NCI-H345 (cell line): ENCODE data around the gene PIK3R1.
A peak's percentile ranks its signal among the peaks of the same experiment; 100 is the strongest.

Experiments
- DNase-seq: peaks from one replicate; lab custom pipeline; 2025; lab: John Stamatoyannopoulos, UW

Gene PIK3R1

GRCh38 chr5:68215208-68215897 lies at the start of gene PIK3R1:
Gene PIK3R1 (plus strand): TSS chr5:68215756. CDS start chr5:68226676, 10,920 bp downstream.
- DNase-seq, result peak; percentile 93

GRCh38 chr5:68167195-68167651 lies 48.3 kb upstream of the PIK3R1 start:
- no peak for DNase-seq

- no peak for DNase-seq
Measured at GRCh38 chr5:68169903-68170302, 45.7 kb upstream of the PIK3R1 start.

- DNase-seq, result no peak
Measured at GRCh38 chr5:68170826-68171558, 44.6 kb upstream of the PIK3R1 start.

GRCh38 chr5:68172314-68172713 lies 43.2 kb upstream of the PIK3R1 start:
- no peak for DNase-seq

GRCh38 chr5:68173007-68173406 lies 42.5 kb upstream of the PIK3R1 start:
- DNase-seq, result no peak

GRCh38 chr5:68176253-68176652 lies 39.3 kb upstream of the PIK3R1 start:
- DNase-seq, result no peak

GRCh38 chr5:68176802-68177479 lies 38.6 kb upstream of the PIK3R1 start:
- DNase-seq, result no peak

GRCh38 chr5:68177676-68178075 lies 37.9 kb upstream of the PIK3R1 start:
- DNase-seq, result no peak

GRCh38 chr5:68178579-68178978 lies 37.0 kb upstream of the PIK3R1 start:
- DNase-seq, result no peak

- no peak for DNase-seq
Measured at GRCh38 chr5:68180121-68181038, 35.2 kb upstream of the PIK3R1 start.

GRCh38 chr5:68181039-68181599 lies 34.4 kb upstream of the PIK3R1 start:
- DNase-seq, result no peak

GRCh38 chr5:68182094-68182493 lies 33.5 kb upstream of the PIK3R1 start:
- no peak for DNase-seq

GRCh38 chr5:68182534-68182933 lies 33.0 kb upstream of the PIK3R1 start:
- no peak for DNase-seq

- DNase-seq, result no peak
Measured at GRCh38 chr5:68187268-68188055, 28.1 kb upstream of the PIK3R1 start.

- DNase-seq, result no peak
Measured at GRCh38 chr5:68189171-68189570, 26.4 kb upstream of the PIK3R1 start.

GRCh38 chr5:68189613-68190012 lies 25.9 kb upstream of the PIK3R1 start:
- DNase-seq, result peak; percentile 17

- DNase-seq, result no peak
Measured at GRCh38 chr5:68190619-68191018, 24.9 kb upstream of the PIK3R1 start.

- DNase-seq, result no peak
Measured at GRCh38 chr5:68191083-68191791, 24.3 kb upstream of the PIK3R1 start.

GRCh38 chr5:68192679-68193060 lies 22.9 kb upstream of the PIK3R1 start:
- no peak for DNase-seq
